NCI-H2227 treated with DMSO at 0.1 percent for 48 hours (cell line): ENCODE measurements around the gene P2RY8.
"Not testable (repeated sequence)": the region's sequence is repeated elsewhere in the genome, so short reads cannot be mapped to it uniquely, and the experiment has no call there.

Experiments
- DNase-seq: peaks from one replicate; lab custom pipeline; 2025; lab: John Stamatoyannopoulos, UW

P2RY8 gene

GRCh38 chrX:1444561-1445500, 92.2 kb downstream of the P2RY8 start:
- no peak for DNase-seq

GRCh38 chrX:1443496-1444075, 93.4 kb downstream of the P2RY8 start:
- DNase-seq, result no peak

- no peak for DNase-seq
Observed at GRCh38 chrX:1442724-1443367, 94.1 kb downstream of the P2RY8 start.

GRCh38 chrX:1442016-1442665, 94.8 kb downstream of the P2RY8 start:
- no peak for DNase-seq

GRCh38 chrX:1440506-1440905, 96.5 kb downstream of the P2RY8 start:
- no peak for DNase-seq

DNA sequence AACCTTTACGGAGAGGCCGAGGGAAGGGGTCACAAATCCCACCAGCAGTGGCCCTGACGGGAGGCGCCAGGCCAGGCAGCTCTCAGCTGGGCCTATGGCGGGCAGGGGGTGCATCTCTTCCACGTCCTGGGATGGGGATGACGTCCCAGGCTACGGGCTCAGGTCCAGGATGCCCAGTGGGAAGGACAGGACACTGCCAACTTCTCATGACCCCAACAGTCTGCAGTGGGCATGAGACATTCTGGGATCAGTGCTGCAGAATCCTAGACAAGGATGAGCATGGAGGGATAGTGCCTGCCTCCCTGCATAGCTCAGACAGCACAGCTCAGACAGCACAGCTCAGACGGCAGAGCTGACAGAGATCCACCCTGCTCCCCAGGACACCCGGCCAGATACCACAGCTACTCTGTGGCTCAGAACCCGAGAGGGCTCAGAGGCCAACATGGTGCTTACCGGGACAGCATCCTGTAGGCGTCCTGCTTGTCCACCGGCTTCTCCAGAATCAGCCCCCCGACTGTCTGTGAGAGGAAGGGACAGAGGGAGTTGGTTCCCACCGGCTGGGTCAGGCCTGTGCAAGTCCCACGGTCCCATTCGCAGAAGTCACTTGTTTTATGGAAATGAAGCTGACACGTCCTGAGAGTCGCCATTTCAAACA, 101.6 kb downstream of the P2RY8 start:
- no peak for DNase-seq

DNA sequence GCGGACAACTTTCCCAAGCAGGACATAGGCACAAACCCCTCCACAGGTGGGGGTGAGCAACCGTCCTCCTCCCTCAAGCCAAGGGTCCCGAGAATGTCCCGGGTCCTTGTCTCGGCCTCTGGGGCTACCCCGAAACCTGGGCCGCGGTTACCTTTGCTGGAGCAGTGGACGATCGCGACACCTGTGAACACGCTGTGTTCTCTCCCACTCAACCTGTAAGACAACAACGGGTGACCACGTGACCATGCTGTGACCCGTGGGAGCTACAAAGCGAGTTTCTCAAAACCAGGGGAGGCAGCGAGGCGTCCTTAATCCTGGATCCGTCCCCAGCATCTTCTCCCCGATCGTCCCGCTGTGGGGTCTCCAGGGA, 102.1 kb downstream of the P2RY8 start:
- no peak for DNase-seq

GRCh38 chrX:1433646-1434357, 103.2 kb downstream of the P2RY8 start:
- no peak for DNase-seq

DNA sequence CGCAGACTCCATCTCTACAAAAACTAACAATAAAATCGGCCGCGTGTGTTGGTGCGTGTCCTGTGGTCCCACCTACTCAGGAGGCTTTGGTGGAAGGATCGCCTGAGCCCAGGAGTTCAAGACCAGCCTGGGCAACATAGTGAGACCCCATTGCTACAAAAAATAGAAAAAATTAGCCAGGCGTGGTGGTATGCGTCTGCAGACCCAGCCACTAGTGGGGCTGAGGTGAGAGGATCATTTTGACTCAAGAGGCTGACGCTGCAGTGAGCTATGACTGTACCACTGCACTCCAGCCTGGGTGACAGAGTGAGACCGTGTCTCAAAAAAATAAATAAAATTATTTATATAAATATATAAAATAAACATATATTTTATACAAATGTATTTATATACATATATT, 106.5 kb downstream of the P2RY8 start:
- no peak for DNase-seq

- no peak for DNase-seq
Observed at GRCh38 chrX:1427756-1428155, 109.2 kb downstream of the P2RY8 start.

DNA sequence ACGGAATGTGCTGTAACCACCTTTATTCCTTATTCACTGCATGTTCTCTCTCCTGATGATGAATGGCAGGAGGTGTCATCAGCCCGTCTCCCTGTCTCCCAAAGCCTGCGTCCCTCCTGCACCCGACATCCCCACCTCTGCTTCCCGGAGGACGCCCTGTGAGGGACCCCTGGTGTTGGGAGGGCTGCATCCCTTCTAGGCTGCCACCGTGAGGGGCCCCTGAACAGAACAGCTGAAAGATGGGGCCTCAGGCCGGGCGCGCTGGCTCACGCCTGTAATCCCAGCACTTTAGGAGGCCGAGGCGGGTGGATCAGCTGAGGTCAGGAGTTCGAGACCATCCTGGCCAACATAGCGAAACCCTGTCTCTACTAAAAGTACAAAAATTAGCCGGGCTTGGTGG, 110.7 kb downstream of the P2RY8 start:
- not testable (repeated sequence) for DNase-seq

DNA sequence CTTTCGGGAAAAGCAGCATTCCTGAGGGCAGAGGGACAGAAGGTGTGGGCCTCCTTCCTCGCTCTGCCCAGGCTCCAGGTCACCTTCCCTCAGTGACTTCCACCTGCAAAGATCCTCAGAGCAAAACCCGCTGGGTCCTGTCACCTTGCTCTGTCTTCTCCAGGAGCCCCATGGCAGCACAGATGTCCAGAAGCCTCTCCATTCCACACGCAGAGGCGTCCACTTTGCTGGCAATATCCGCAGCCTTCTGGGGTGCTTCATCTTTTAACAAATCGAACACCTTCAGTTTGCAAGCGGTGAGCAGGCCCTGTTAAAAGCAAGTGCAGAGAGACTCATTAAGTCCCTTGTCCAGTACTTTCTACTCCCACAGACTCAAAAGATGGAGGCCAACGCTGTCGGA, 111.6 kb downstream of the P2RY8 start:
- DNase-seq, result no peak

- DNase-seq, result no peak
Observed at GRCh38 chrX:1424147-1424851, 112.7 kb downstream of the P2RY8 start.

GRCh38 chrX:1423215-1423614, 113.8 kb downstream of the P2RY8 start:
- DNase-seq, result no peak

- DNase-seq, result no peak
Observed at GRCh38 chrX:1422135-1422465, 114.9 kb downstream of the P2RY8 start.

DNA sequence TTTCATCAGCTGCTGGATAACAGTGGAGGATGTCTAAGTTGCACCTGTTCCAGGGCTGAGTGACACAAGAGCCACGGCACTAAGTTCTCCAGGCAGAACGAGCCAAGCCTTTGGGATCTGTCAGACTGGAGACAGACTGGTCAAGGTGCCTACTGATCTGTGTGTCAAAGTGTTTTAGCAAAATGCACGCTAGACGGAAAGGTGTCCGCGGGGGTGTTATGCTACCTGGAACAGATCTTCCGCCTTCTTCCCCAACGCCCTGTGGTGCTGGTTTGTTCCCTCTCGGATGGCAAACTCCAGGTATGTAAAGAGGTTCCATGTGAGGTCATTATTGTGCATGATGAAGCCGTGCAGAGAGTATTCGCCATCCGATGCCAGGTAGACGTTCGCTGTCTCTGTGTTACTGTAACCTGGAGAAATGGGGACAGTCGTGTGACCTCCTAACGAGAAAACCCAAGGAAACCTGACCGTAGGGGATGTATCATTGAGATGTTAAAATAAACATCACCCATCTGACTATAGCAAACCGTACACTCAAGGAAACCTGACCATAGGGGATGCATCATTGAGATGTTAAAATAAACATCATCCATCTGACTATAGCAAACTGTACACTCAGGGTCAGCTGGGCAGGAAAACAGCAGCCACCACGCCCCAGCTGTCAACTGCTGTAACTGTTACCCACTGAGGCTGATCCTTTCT, 115.4 kb downstream of the P2RY8 start:
- DNase-seq, result no peak

GRCh38 chrX:1420371-1420770, 116.6 kb downstream of the P2RY8 start:
- DNase-seq, result no peak

DNA sequence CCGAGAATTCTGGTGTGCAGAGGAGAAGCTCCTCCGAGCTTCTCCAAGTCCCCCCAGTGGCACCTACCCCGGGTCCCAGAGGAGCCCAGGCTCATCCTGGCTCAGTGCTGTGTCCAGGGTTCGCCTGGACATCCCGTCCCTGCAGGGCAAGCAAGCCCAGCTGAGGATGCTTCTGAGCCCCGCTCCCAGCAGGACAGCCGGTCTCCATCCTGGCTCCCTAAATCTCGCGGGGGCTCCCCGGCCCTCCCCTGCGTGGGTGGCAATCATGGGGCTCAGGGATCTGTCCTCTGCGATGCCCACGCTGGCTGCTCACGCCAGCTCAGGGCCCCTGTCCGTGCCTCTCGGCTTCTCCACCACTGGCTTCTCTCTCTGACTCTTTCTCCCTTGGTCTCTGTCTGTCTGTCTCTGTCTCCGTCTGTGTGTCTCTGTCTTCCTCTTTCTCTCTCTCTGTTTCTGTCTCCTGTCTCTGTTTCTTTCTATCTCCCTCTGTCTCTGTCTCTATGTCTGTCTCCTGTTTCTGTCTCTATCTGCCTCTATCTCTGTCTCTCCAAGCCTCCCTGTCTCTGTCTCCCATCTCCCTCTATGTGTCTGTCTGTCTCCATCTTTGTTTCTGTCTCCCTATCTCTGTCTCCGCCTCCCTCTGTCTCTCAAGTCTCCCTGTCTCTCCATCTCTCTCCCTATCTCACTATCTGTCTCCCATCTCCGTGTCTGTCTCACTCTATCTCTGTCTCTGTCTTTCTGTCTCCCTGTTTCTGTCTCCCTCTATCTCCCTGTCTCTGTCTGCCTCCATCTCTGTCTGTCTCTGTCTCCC, 117.2 kb downstream of the P2RY8 start:
- no peak for DNase-seq

GRCh38 chrX:1418901-1419544, 118.0 kb downstream of the P2RY8 start:
- DNase-seq, result no peak
